SK-N-SH (cell line): ENCODE data around the gene CLCN6. TPM values are rescaled to one million over a fixed set of nuclear protein-coding genes. Genes with fewer than 3 reads are reported as not detected.

Source experiments
- CTCF ChIA-PET: fragments of 300-600, 350-600 bp; formaldehyde crosslinking; extraction: SDS; loops from one replicate; lab custom pipeline; 2021; lab: Yijun Ruan, JAX
- POLR2A ChIA-PET: fragments of 350-600 bp; sonication (Branson Sonifier 250); formaldehyde crosslinking; extraction: SDS; loops from one replicate; lab custom pipeline; 2020; ENCODE audit warnings: antibody characterized with exemption, inconsistent platforms; lab: Yijun Ruan, JAX
- DNase-seq: peaks from one replicate; pipeline ENCODE4 v3.0.0; 2012
- H2AFZ ChIP-seq: fragments of 200-600 bp; sonication (generic); 2 replicates; pipeline ENCODE4 v1.8.1; 2016; ENCODE audit warnings: antibody characterized with exemption, mild to moderate bottlenecking, low read depth
- H3F3A ChIP-seq: fragments of 200-600 bp; sonication (generic); replicated peaks from 2 replicates; pipeline ENCODE3; 2016; ENCODE audit warnings: antibody characterized with exemption, mild to moderate bottlenecking; ENCODE audit not compliant: insufficient read depth
- H3K27ac ChIP-seq, 2 experiments: fragments of 200-500 bp in 1 of 2; fragments of 200-600 bp in 1 of 2; sonication (Bioruptor generic) in 1 of 2; sonication (generic), shearing (Covaris generic) in 1 of 2; 2 replicates each; pipeline versions ENCODE4 v1.5.1 to v1.6.1; 2014 to 2016; ENCODE audit warnings: low read depth in 2 of 2, inconsistent platforms in 1 of 2, low read length in 1 of 2, mild to moderate bottlenecking in 1 of 2, mixed read lengths in 1 of 2
- H3K27me3 ChIP-seq: fragments of 200-600 bp; sonication (generic), shearing (Covaris generic); 2 replicates; pipeline ENCODE4 v1.6.1; 2016; ENCODE audit warnings: mixed run types; ENCODE audit not compliant: insufficient read depth
- H3K36me3 ChIP-seq, 2 experiments: fragments of 200-500 bp in 1 of 2; fragments of 200-600 bp in 1 of 2; sonication (Bioruptor generic) in 1 of 2; sonication (generic) in 1 of 2; replicated peaks in 1 of 2; 2 replicates each; pipeline versions ENCODE3 to v1.5.1; 2014 to 2016; ENCODE audit warnings: low read length in 1 of 2, mild to moderate bottlenecking in 1 of 2; ENCODE audit not compliant: insufficient read depth in 2 of 2, control insufficient read depth in 1 of 2
- H3K4me1 ChIP-seq, 2 experiments: fragments of 200-500 bp in 1 of 2; fragments of 200-600 bp in 1 of 2; sonication (Bioruptor generic) in 1 of 2; sonication (generic), shearing (Covaris generic) in 1 of 2; 2 replicates each; pipeline versions ENCODE4 v1.5.1 to v1.6.1; 2014 to 2016; ENCODE audit warnings: low read depth in 1 of 2, low read length in 1 of 2, mixed run types in 1 of 2; ENCODE audit not compliant: insufficient read depth in 2 of 2, control insufficient read depth in 1 of 2
- H3K4me2 ChIP-seq: fragments of 200-600 bp; sonication (generic), shearing (Covaris generic); 2 replicates; pipeline ENCODE4 v1.6.1; 2017; ENCODE audit warnings: mixed run types
- H3K4me3 ChIP-seq, 2 experiments: fragments of 200-500 bp in 1 of 2; fragments of 200-600 bp in 1 of 2; sonication (Bioruptor generic) in 1 of 2; sonication (generic), shearing (Covaris generic) in 1 of 2; 2 replicates each; pipeline versions ENCODE4 v1.5.1 to v1.8.1; 2014 to 2016; ENCODE audit warnings: low read depth in 2 of 2, inconsistent platforms in 1 of 2, low read length in 1 of 2, mild to moderate bottlenecking in 1 of 2, mixed read lengths in 1 of 2, moderate library complexity in 1 of 2
- H3K79me2 ChIP-seq: fragments of 200-600 bp; sonication (generic); 2 replicates; pipeline ENCODE4 v1.8.1; 2017; ENCODE audit warnings: mild to moderate bottlenecking; ENCODE audit not compliant: insufficient read depth
- H3K9ac ChIP-seq: fragments of 200-600 bp; sonication (generic); 2 replicates; pipeline ENCODE4 v1.6.1; 2017; ENCODE audit warnings: mixed run types
- H3K9me2 ChIP-seq: fragments of 200-600 bp; sonication (generic); 2 replicates; pipeline ENCODE4 v1.6.1; 2017; ENCODE audit warnings: mixed run types
- H3K9me3 ChIP-seq: fragments of 200-600 bp; sonication (generic); 2 replicates; pipeline ENCODE4 v1.6.1; 2017; ENCODE audit warnings: mixed run types, mild to moderate bottlenecking, moderate library complexity
- H4K20me1 ChIP-seq: fragments of 200-600 bp; sonication (generic); 2 replicates; pipeline ENCODE4 v1.6.1; 2017; ENCODE audit warnings: mild to moderate bottlenecking, mixed run types; ENCODE audit not compliant: insufficient read depth
- ELF1 ChIP-seq: IDR thresholded peaks from 2 replicates; pipeline ENCODE4 v1.4.0; 2012
- FOSL2 ChIP-seq: IDR thresholded peaks from 2 replicates; pipeline ENCODE4 v1.4.0; 2012; ENCODE audit warnings: low read depth, mild to moderate bottlenecking, moderate library complexity, borderline replicate concordance
- FOXJ3 ChIP-seq: sonication (generic); formaldehyde crosslinking; IDR thresholded peaks from 2 replicates; pipeline ENCODE4 v1.5.1; 2020; ENCODE audit warnings: mild to moderate bottlenecking, missing genetic modification reagents
- FOXM1 ChIP-seq: IDR thresholded peaks from 2 replicates; pipeline ENCODE4 v1.4.0; 2012; ENCODE audit warnings: low read depth, mild to moderate bottlenecking
- GABPA ChIP-seq: IDR thresholded peaks from 2 replicates; pipeline ENCODE4 v1.4.0; 2012; ENCODE audit warnings: low read depth, mild to moderate bottlenecking
- GATA2 ChIP-seq: sonication (generic); formaldehyde crosslinking; IDR thresholded peaks from 2 replicates; pipeline ENCODE4 v1.5.0; 2020; ENCODE audit warnings: mild to moderate bottlenecking, missing genetic modification reagents
- JUND ChIP-seq: IDR thresholded peaks from 2 replicates; pipeline ENCODE4 v1.4.0; 2012
- MEF2A ChIP-seq: IDR thresholded peaks from 2 replicates; pipeline ENCODE4 v1.4.0; 2012; ENCODE audit warnings: low read depth, borderline replicate concordance
- MXI1 ChIP-seq: IDR thresholded peaks from 2 replicates; pipeline ENCODE4 v1.6.1; 2012; ENCODE audit warnings: mild to moderate bottlenecking, low read depth, low read length, improper control_type of control experiment
- NFIC ChIP-seq: IDR thresholded peaks from 2 replicates; pipeline ENCODE4 v1.4.0; 2012; ENCODE audit warnings: borderline replicate concordance
- NRF1 ChIP-seq: IDR thresholded peaks from 2 replicates; pipeline ENCODE4 v1.6.1; 2012; ENCODE audit warnings: low read depth, mild to moderate bottlenecking, low read length
- POLR2AphosphoS5 ChIP-seq: IDR thresholded peaks from 2 replicates; pipeline ENCODE4 v1.6.1; 2012; ENCODE audit warnings: low read depth, low read length
- RAD21 ChIP-seq: IDR thresholded peaks from 2 replicates; pipeline ENCODE4 v1.6.1; 2012; ENCODE audit warnings: mild to moderate bottlenecking, low read length
- RCOR1 ChIP-seq: fragments of 150-350 bp; IDR thresholded peaks from 2 replicates; pipeline ENCODE4 v1.6.1; 2017; ENCODE audit warnings: antibody characterized with exemption, low read length
- RFX5 ChIP-seq: IDR thresholded peaks from 2 replicates; pipeline ENCODE4 v1.6.1; 2012; ENCODE audit warnings: mild to moderate bottlenecking, improper control_type of control experiment, low read length
- SIN3A ChIP-seq: IDR thresholded peaks from 2 replicates; pipeline ENCODE4 v1.6.1; 2012; ENCODE audit warnings: low read depth, mild to moderate bottlenecking, low read length, moderate library complexity, borderline replicate concordance
- SMC3 ChIP-seq: IDR thresholded peaks from 2 replicates; pipeline ENCODE4 v1.6.1; 2012; ENCODE audit warnings: low read depth, low read length, improper control_type of control experiment
- TAF1 ChIP-seq: IDR thresholded peaks from 2 replicates; pipeline ENCODE4 v1.6.1; 2012; ENCODE audit warnings: low read depth, mild to moderate bottlenecking, low read length, moderate library complexity, borderline replicate concordance
- TCF12 ChIP-seq: IDR thresholded peaks from 2 replicates; pipeline ENCODE4 v1.4.0; 2012
- WGBS: methylation state at CpG from one replicate; pipeline ENCODE4 v1.1.6; 2017; ENCODE audit warnings: low lambda C conversion rate; 5-methylcytosine and 5-hydroxymethylcytosine counted together
- polyA plus RNA-seq, 3 experiments: library from polyadenylated mRNA; depleted of rRNA; stranded (reverse); fragments of >200 nt; gene quantifications; 2 replicates each; pipeline ENCODE4 v1.2.3, GENCODE V29; 2012
- TF ChIP-seq, protein P1 (sequence below): fragments of 150-350 bp; IDR thresholded peaks from 2 replicates; pipeline ENCODE4 v1.6.1; 2016; ENCODE audit warnings: mild to moderate bottlenecking, low read depth, low read length
- TF ChIP-seq, protein P2 (sequence below): fragments of 200-600 bp; sonication (generic); IDR thresholded peaks from 2 replicates; pipeline ENCODE4 v1.6.1; 2017; ENCODE audit warnings: antibody characterized with exemption, mild to moderate bottlenecking, moderate library complexity
- TF ChIP-seq, protein P3 (sequence below): IDR thresholded peaks from 2 replicates; pipeline ENCODE4 v1.6.1; 2012; ENCODE audit warnings: mild to moderate bottlenecking, low read depth, low read length, moderate library complexity

Gene CLCN6
- polyA plus RNA-seq, 1 of the 3 experiments (the other 2 are of a cell fraction): 7.4 TPM

DNA sequence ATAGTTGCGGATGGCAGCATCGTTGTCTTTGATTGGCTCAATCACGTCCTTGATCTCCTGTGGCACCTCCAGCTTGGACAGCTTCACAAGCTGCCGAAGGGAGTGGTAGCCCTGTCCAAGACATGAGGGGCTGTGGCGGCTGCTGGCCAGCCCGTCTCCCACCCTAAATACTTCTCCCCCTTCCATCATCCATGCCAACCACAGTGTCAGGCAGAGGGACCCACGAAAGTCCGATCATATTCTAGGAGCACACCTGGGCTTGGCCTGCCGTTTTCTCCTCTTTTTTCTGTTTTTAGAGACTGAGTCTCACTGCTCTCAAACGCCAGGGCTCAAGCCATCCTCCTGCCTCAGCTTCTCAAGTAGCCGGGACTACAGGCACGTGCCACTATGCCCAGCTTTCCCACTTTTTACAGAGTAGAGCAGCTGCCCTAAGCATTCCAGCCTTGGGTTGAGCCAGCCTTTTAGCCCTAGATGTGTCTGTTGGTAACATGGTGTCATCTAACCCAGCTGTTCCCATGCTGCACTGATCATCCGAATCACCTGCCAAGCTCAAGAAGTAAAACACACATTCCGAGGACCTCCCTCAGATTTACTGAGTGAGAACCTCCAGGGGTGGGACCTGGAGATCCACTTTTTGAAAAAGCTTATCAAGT lies 10.6 kb upstream of the CLCN6 start (continued):
- TF ChIP-seq SIN3A: no peak
- TF ChIP-seq RAD21: no peak
- no peak for TF ChIP-seq FOSL2
- TF ChIP-seq ELF1: no peak
- TF ChIP-seq NFIC: no peak
- TF ChIP-seq TAF1: no peak

DNA sequence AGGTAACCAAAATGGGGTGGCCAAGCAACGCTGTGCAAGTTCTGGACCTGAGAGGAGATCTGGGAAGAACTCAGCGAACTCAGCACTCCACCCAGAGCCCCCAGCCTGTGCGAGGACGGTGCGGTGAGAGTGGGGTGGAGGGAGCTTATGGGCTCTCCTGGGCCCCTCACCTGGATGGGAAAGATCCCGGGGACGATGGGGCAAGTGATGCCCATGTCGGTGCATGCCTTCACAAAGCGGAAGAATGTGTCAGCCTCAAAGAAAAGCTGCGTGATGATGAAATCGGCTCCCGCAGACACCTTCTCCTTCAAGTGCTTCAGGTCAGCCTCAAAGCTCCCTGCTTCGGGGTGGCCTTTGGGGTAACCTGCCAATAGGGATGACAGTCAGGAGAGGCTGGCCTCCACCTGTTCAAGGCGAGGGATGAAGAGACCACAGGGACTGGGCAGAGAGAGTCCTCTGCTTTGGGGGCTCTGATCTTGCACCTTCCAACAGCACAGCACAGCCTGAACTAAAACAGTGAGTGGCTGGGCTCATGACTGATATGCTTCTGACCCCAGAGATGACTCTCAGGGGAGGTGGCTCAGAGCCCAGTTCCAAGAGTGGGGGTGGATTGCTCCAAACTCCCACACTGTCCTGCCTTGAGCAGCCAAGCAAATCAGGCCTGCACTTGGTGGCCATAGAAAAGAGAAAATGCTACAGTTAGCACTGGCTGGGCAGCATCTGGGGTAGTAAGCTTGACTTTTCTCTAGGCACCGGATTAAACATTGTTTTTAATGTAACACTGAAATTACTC lies 9.8 kb upstream of the CLCN6 start:
- no peak overlapping the region for H3K4me3 ChIP-seq
- no peaks in the 10 kb centered on the region for H3K9me3 ChIP-seq
- no peaks in the 10 kb centered on the region for H3K4me1 ChIP-seq
- ChIA-PET POLR2A (interaction anchor here (1.1 to 1.2 kb wide), 2 partner anchors 7 to 12 kb away, joined by 3 to 4 read pairs; no protein-coding TSS in a partner anchor), CTCF (interaction anchor here (2.0 to 3.9 kb wide), 2 partner anchors 10 to 42 kb away, joined by 6 to 35 read pairs; no protein-coding TSS in a partner anchor)
- TF ChIP-seq SMC3 (no peak), RCOR1 (no peak), NFIC (no peak), JUND (no peak), NRF1 (no peak), FOXM1 (no peak), MXI1 (no peak), GABPA (no peak), GATA2 (CRISPR knock-in tag) (no peak), RFX5 (no peak), SIN3A (no peak), TCF12 (no peak), FOXJ3 (CRISPR knock-in tag) (no peak), MEF2A (no peak), POLR2AphosphoS5 (no peak)
- TF ChIP-seq, protein P1, sequence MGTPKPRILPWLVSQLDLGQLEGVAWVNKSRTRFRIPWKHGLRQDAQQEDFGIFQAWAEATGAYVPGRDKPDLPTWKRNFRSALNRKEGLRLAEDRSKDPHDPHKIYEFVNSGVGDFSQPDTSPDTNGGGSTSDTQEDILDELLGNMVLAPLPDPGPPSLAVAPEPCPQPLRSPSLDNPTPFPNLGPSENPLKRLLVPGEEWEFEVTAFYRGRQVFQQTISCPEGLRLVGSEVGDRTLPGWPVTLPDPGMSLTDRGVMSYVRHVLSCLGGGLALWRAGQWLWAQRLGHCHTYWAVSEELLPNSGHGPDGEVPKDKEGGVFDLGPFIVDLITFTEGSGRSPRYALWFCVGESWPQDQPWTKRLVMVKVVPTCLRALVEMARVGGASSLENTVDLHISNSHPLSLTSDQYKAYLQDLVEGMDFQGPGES: no peak
- TF ChIP-seq, protein P2, sequence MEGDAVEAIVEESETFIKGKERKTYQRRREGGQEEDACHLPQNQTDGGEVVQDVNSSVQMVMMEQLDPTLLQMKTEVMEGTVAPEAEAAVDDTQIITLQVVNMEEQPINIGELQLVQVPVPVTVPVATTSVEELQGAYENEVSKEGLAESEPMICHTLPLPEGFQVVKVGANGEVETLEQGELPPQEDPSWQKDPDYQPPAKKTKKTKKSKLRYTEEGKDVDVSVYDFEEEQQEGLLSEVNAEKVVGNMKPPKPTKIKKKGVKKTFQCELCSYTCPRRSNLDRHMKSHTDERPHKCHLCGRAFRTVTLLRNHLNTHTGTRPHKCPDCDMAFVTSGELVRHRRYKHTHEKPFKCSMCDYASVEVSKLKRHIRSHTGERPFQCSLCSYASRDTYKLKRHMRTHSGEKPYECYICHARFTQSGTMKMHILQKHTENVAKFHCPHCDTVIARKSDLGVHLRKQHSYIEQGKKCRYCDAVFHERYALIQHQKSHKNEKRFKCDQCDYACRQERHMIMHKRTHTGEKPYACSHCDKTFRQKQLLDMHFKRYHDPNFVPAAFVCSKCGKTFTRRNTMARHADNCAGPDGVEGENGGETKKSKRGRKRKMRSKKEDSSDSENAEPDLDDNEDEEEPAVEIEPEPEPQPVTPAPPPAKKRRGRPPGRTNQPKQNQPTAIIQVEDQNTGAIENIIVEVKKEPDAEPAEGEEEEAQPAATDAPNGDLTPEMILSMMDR: no peak
- TF ChIP-seq, protein P3, sequence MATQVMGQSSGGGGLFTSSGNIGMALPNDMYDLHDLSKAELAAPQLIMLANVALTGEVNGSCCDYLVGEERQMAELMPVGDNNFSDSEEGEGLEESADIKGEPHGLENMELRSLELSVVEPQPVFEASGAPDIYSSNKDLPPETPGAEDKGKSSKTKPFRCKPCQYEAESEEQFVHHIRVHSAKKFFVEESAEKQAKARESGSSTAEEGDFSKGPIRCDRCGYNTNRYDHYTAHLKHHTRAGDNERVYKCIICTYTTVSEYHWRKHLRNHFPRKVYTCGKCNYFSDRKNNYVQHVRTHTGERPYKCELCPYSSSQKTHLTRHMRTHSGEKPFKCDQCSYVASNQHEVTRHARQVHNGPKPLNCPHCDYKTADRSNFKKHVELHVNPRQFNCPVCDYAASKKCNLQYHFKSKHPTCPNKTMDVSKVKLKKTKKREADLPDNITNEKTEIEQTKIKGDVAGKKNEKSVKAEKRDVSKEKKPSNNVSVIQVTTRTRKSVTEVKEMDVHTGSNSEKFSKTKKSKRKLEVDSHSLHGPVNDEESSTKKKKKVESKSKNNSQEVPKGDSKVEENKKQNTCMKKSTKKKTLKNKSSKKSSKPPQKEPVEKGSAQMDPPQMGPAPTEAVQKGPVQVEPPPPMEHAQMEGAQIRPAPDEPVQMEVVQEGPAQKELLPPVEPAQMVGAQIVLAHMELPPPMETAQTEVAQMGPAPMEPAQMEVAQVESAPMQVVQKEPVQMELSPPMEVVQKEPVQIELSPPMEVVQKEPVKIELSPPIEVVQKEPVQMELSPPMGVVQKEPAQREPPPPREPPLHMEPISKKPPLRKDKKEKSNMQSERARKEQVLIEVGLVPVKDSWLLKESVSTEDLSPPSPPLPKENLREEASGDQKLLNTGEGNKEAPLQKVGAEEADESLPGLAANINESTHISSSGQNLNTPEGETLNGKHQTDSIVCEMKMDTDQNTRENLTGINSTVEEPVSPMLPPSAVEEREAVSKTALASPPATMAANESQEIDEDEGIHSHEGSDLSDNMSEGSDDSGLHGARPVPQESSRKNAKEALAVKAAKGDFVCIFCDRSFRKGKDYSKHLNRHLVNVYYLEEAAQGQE: no peak
- H3K9me2 ChIP-seq: no peaks in the 10 kb centered on the region
- no peak overlapping the region for H3K9ac ChIP-seq
- H3K36me3 ChIP-seq: peaks cover 0 to 32% of the 10 kb centered on the region in 2 experiments
- DNase-seq: no peak
- H4K20me1 ChIP-seq: no peaks in the 10 kb centered on the region
- H3F3A ChIP-seq: no peaks in the 10 kb centered on the region
- no peaks in the 10 kb centered on the region for H3K79me2 ChIP-seq
- H3K27me3 ChIP-seq: no peaks in the 10 kb centered on the region
- H2AFZ ChIP-seq: no peak overlapping the region
- H3K4me2 ChIP-seq: no peak overlapping the region
- no peak overlapping the region for H3K27ac ChIP-seq
- 95% methylated on average over 11 of the region's 15 CpGs for WGBS
